Stomach (tissue), 4 donors: ENCODE data around the gene MET.

Source experiments
- EP300 ChIP-seq: sonication (generic); formaldehyde crosslinking; IDR thresholded peaks from one replicate; pipeline ENCODE4 v1.6.1; 2017; ENCODE audit warnings: antibody characterized with exemption
- POLR2A ChIP-seq, 4 donors: fragments of 450-650 bp; IDR thresholded peaks; one replicate each; pipeline ENCODE4 v1.6.1; 2016; ENCODE audit warnings: antibody characterized with exemption in 4 of 4, control low read depth in 2 of 4, mild to moderate bottlenecking in 1 of 4, moderate library complexity in 1 of 4
- POLR2AphosphoS5 ChIP-seq, 3 donors: sonication (generic); formaldehyde crosslinking; IDR thresholded peaks; one replicate each; pipeline ENCODE4 v1.6.1; 2016; ENCODE audit warnings: antibody characterized with exemption in 3 of 3
- TF ChIP-seq, protein P1 (sequence below), 7 experiments: fragments of 450-650 bp in 4 of 7; fragments of 200-600 bp in 3 of 7; sonication (generic) in 3 of 7; IDR thresholded peaks; one replicate each; pipeline ENCODE4 v1.5.1; 2016 to 2019; ENCODE audit warnings: antibody characterized with exemption in 7 of 7, control low read depth in 2 of 7, mild to moderate bottlenecking in 1 of 7

DNA sequence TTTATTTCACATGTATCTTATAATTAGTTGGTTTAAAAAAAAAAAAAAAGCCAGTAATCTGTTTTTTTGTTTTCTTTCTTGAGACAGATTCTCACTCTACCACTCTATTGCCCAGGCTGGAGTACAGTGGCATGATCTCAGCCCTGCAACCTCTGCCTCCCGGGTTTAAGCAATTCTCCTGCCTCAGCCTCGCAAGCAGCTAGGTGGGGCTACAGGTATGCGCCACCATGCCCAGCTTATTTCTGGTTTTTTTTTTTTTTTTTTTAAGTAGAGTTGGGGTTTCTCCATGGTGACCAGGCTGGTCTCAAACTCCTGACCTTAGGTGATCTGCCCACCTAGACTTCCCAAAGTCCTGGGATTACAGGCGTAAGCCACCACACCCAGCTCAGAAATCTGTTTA lies 156.3 kb downstream of the MET start:
- TF ChIP-seq, protein P1, sequence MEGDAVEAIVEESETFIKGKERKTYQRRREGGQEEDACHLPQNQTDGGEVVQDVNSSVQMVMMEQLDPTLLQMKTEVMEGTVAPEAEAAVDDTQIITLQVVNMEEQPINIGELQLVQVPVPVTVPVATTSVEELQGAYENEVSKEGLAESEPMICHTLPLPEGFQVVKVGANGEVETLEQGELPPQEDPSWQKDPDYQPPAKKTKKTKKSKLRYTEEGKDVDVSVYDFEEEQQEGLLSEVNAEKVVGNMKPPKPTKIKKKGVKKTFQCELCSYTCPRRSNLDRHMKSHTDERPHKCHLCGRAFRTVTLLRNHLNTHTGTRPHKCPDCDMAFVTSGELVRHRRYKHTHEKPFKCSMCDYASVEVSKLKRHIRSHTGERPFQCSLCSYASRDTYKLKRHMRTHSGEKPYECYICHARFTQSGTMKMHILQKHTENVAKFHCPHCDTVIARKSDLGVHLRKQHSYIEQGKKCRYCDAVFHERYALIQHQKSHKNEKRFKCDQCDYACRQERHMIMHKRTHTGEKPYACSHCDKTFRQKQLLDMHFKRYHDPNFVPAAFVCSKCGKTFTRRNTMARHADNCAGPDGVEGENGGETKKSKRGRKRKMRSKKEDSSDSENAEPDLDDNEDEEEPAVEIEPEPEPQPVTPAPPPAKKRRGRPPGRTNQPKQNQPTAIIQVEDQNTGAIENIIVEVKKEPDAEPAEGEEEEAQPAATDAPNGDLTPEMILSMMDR (IDR thresholded peaks at IDR 0.05) = no peak
- TF ChIP-seq EP300 (no peak), POLR2A (IDR thresholded peaks at IDR 0.05) (no peak), POLR2AphosphoS5 (IDR thresholded peaks at IDR 0.05) (no peak)
